ENCODE data around the gene WDR1. TPM values are rescaled to one million over a fixed set of nuclear protein-coding genes. Genes with fewer than 3 reads are reported as not detected.

Gene WDR1
- total and polyA plus RNA-seq, 2 donors (not counting 1 experiment from before 2014, with no cell fraction given) = 331 to 751 TPM

DNA sequence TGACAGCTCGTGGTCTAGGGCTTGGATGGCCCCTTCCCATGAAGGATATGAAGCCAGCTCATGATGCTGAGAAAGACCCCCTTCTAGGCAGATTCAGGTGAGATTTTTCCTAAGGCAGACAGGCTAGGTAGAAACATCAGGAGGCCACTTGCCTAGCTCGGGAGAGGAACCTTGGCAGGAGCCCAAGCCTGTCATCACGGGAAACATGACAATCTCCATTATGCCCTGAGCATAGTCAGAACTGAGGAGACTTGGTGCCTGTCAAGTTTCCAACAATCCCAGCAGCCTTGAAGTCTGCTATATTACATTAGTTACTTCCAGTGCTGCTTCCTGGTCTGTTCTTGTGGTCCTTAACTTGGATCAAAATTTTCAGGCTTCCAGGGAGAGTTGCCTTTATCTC, 18.7 kb upstream of the WDR1 start:
- no peak for DNase-seq (ENCODE audit: low read depth in 2 of 2)
- Histone ChIP-seq H4K20me1 (ENCODE audit: control insufficient read depth, extremely low read depth, insufficient read depth, low read length) (no peaks in the 10 kb centered on the region), H3K4me3 (replicated peaks in 1 of 4; ENCODE audit: control extremely low read depth in 1 of 4, insufficient read depth in 1 of 4, low read depth in 3 of 4, low read length in 4 of 4) (no peak overlapping the region), H3K9ac (ENCODE audit: insufficient read depth, low read length) (no peak overlapping the region), H3K79me2 (ENCODE audit: control insufficient read depth, insufficient read depth, low read length) (no peaks in the 10 kb centered on the region), H3K36me3 (ENCODE audit: control insufficient read depth, insufficient read depth, low read length) (no peaks in the 10 kb centered on the region), H2AFZ (ENCODE audit: low read length) (no peak overlapping the region), H3K9me3 (ENCODE audit: control insufficient read depth, insufficient read depth, low read depth, low read length) (no peaks in the 10 kb centered on the region), H3K27ac (ENCODE audit: insufficient read depth, low read length) (no peak overlapping the region), H3K27me3 (ENCODE audit: control insufficient read depth, insufficient read depth, low read length) (peaks cover 5% of the 10 kb centered on the region), H3K4me2 (ENCODE audit: extremely low read depth, insufficient read depth, low read length) (no peak overlapping the region), H3K4me1 (ENCODE audit: control insufficient read depth, extremely low read depth, insufficient read depth, low read length) (no peaks in the 10 kb centered on the region)
- TF ChIP-seq, protein P1, sequence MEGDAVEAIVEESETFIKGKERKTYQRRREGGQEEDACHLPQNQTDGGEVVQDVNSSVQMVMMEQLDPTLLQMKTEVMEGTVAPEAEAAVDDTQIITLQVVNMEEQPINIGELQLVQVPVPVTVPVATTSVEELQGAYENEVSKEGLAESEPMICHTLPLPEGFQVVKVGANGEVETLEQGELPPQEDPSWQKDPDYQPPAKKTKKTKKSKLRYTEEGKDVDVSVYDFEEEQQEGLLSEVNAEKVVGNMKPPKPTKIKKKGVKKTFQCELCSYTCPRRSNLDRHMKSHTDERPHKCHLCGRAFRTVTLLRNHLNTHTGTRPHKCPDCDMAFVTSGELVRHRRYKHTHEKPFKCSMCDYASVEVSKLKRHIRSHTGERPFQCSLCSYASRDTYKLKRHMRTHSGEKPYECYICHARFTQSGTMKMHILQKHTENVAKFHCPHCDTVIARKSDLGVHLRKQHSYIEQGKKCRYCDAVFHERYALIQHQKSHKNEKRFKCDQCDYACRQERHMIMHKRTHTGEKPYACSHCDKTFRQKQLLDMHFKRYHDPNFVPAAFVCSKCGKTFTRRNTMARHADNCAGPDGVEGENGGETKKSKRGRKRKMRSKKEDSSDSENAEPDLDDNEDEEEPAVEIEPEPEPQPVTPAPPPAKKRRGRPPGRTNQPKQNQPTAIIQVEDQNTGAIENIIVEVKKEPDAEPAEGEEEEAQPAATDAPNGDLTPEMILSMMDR (conservative IDR thresholded peaks at IDR 0.05 in 1 of 2, IDR thresholded peaks at IDR 0.05 in 1 of 2; ENCODE audit: low read depth in 1 of 2, low read length in 2 of 2) = no peak
- no peak for TF ChIP-seq EZH2 (IDR thresholded peaks at IDR 0.05; ENCODE audit: low read length, missing control alignments)

GRCh38 chr4:10134141-10134540, 17.5 kb upstream of the WDR1 start:
- H3K9me3 ChIP-seq (ENCODE audit: control insufficient read depth, insufficient read depth, low read depth, low read length) = no peaks in the 10 kb centered on the region
- TF ChIP-seq, protein P1 (conservative IDR thresholded peaks at IDR 0.05 in 1 of 2, IDR thresholded peaks at IDR 0.05 in 1 of 2; ENCODE audit: low read depth in 1 of 2, low read length in 2 of 2) = no peak
- no peak for TF ChIP-seq EZH2 (IDR thresholded peaks at IDR 0.05; ENCODE audit: low read length, missing control alignments)
- H2AFZ ChIP-seq (ENCODE audit: low read length) = no peak overlapping the region
- no peak overlapping the region for H3K9ac ChIP-seq (ENCODE audit: insufficient read depth, low read length)
- no peak overlapping the region for H3K4me2 ChIP-seq (ENCODE audit: extremely low read depth, insufficient read depth, low read length)
- no peak for DNase-seq (ENCODE audit: low read depth in 2 of 2)
- no peaks in the 10 kb centered on the region for H3K79me2 ChIP-seq (ENCODE audit: control insufficient read depth, insufficient read depth, low read length)
- H4K20me1 ChIP-seq (ENCODE audit: control insufficient read depth, extremely low read depth, insufficient read depth, low read length) = no peaks in the 10 kb centered on the region
- no peak overlapping the region for H3K27ac ChIP-seq (ENCODE audit: insufficient read depth, low read length)
- no peaks in the 10 kb centered on the region for H3K4me1 ChIP-seq (ENCODE audit: control insufficient read depth, extremely low read depth, insufficient read depth, low read length)
- H3K4me3 ChIP-seq (replicated peaks in 1 of 4; ENCODE audit: control extremely low read depth in 1 of 4, insufficient read depth in 1 of 4, low read depth in 3 of 4, low read length in 4 of 4) = no peak overlapping the region
- no peaks in the 10 kb centered on the region for H3K36me3 ChIP-seq (ENCODE audit: control insufficient read depth, insufficient read depth, low read length)
- peaks cover 6% of the 10 kb centered on the region for H3K27me3 ChIP-seq (ENCODE audit: control insufficient read depth, insufficient read depth, low read length)

- DNase-seq (ENCODE audit: low read depth in 2 of 2) = no peak
- no peaks in the 10 kb centered on the region for H3K36me3 ChIP-seq (ENCODE audit: control insufficient read depth, insufficient read depth, low read length)
- H3K79me2 ChIP-seq (ENCODE audit: control insufficient read depth, insufficient read depth, low read length) = no peaks in the 10 kb centered on the region
- H3K4me2 ChIP-seq (ENCODE audit: extremely low read depth, insufficient read depth, low read length) = no peak overlapping the region
- no peak overlapping the region for H3K27ac ChIP-seq (ENCODE audit: insufficient read depth, low read length)
- no peaks in the 10 kb centered on the region for H3K9me3 ChIP-seq (ENCODE audit: control insufficient read depth, insufficient read depth, low read depth, low read length)
- H2AFZ ChIP-seq (ENCODE audit: low read length) = no peak overlapping the region
- peaks cover 6% of the 10 kb centered on the region for H3K27me3 ChIP-seq (ENCODE audit: control insufficient read depth, insufficient read depth, low read length)
- no peaks in the 10 kb centered on the region for H4K20me1 ChIP-seq (ENCODE audit: control insufficient read depth, extremely low read depth, insufficient read depth, low read length)
- H3K4me3 ChIP-seq (replicated peaks in 1 of 4; ENCODE audit: control extremely low read depth in 1 of 4, insufficient read depth in 1 of 4, low read depth in 3 of 4, low read length in 4 of 4) = no peak overlapping the region
- no peak for TF ChIP-seq EZH2 (IDR thresholded peaks at IDR 0.05; ENCODE audit: low read length, missing control alignments)
- TF ChIP-seq, protein P1 (conservative IDR thresholded peaks at IDR 0.05 in 1 of 2, IDR thresholded peaks at IDR 0.05 in 1 of 2; ENCODE audit: low read depth in 1 of 2, low read length in 2 of 2) = no peak
- H3K4me1 ChIP-seq (ENCODE audit: control insufficient read depth, extremely low read depth, insufficient read depth, low read length) = no peaks in the 10 kb centered on the region
- H3K9ac ChIP-seq (ENCODE audit: insufficient read depth, low read length) = no peak overlapping the region
Measured at GRCh38 chr4:10131202-10131601, 14.6 kb upstream of the WDR1 start.
